ENCODE measurements around the gene BICD1. TPM values are rescaled to one million over a fixed set of nuclear protein-coding genes. Genes with fewer than 3 reads are reported as not detected.

Gene BICD1
- total and polyA plus RNA-seq, 5 donors from 2014 or later, result 8.0 to 23.6 (median 9.4) TPM

DNA sequence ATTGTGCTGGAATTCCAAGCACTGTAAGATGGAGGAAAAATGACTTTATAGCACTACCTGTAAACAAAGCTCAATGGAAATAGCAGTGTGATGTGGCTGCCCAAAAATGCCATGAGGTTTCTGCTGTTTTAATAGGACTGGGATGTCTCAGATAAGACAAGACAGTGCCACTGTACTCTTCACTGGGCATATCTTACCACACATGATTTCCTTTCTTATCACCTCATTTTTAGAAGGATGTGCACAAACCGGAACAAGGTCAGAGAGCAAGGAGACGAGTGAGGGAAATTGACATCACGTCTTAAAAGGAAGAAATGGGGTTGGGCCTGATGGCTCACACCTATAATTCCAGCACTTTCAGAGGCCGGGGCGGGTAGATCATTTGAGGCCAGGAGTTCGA lies 254.3 kb downstream of the BICD1 start:
- DNase-seq (no peak), ATAC-seq (ENCODE audit: low read depth in 2 of 2) (no peak)
- Histone ChIP-seq H3K27ac (ENCODE audit: insufficient read depth, low read length, poor library complexity, severe bottlenecking) (no peak overlapping the region), H3K4me3 (ENCODE audit: low read depth, low read length) (no peak overlapping the region), H3K36me3 (ENCODE audit: control insufficient read depth, insufficient read depth, low read length) (no peaks in the 10 kb centered on the region), H3K9me3 (ENCODE audit: control insufficient read depth in 2 of 2, low read length in 2 of 2) (no peaks in the 10 kb centered on the region), H3K4me1 (ENCODE audit: control insufficient read depth, insufficient read depth, low read length, poor library complexity, severe bottlenecking) (no peaks in the 10 kb centered on the region), H3K27me3 (ENCODE audit: control insufficient read depth, insufficient read depth, low read length) (no peaks in the 10 kb centered on the region)
- Mint-ChIP-seq H3K27me3 (no peaks in the 10 kb centered on the region), H3K27ac (no peak overlapping the region), H3K4me1 (no peaks in the 10 kb centered on the region), H3K4me3 (no peak overlapping the region), H3K9me3 (no peaks in the 10 kb centered on the region), H3K36me3 (peaks cover 6% of the 10 kb centered on the region)

DNA sequence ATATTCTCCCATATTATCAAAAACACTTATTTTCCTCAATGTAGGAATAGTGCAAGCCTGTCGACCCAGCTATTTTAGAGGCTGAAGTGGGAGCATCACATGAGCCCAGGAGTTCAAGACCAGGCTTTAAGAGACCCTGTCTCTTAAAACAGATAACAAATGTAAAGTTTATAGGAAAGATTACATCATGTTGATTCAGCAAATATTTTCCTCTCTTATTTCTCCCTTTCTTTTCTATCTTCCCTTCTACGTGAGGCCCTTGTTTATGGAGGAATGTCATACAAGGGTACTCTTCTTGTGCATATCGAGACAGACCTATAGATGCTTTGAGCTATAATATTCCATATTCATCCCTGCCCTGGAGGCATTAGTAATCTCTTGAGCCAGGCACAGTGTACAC lies 256.2 kb downstream of the BICD1 start:
- Mint-ChIP-seq H3K27me3 (no peaks in the 10 kb centered on the region), H3K36me3 (peaks cover 3% of the 10 kb centered on the region), H3K4me1 (no peaks in the 10 kb centered on the region), H3K9me3 (no peaks in the 10 kb centered on the region), H3K4me3 (no peak overlapping the region), H3K27ac (no peak overlapping the region)
- ATAC-seq (ENCODE audit: low read depth in 2 of 2) (no peak), DNase-seq (no peak)
- H3K4me3 ChIP-seq (ENCODE audit: low read depth, low read length), result no peak overlapping the region
- no peaks in the 10 kb centered on the region for H3K27me3 ChIP-seq (ENCODE audit: control insufficient read depth, insufficient read depth, low read length)
- H3K36me3 ChIP-seq (ENCODE audit: control insufficient read depth, insufficient read depth, low read length), result no peaks in the 10 kb centered on the region
- H3K9me3 ChIP-seq (ENCODE audit: control insufficient read depth in 2 of 2, low read length in 2 of 2), result no peaks in the 10 kb centered on the region
- no peaks in the 10 kb centered on the region for H3K4me1 ChIP-seq (ENCODE audit: control insufficient read depth, insufficient read depth, low read length, poor library complexity, severe bottlenecking)
- H3K27ac ChIP-seq (ENCODE audit: insufficient read depth, low read length, poor library complexity, severe bottlenecking), result no peak overlapping the region

DNA sequence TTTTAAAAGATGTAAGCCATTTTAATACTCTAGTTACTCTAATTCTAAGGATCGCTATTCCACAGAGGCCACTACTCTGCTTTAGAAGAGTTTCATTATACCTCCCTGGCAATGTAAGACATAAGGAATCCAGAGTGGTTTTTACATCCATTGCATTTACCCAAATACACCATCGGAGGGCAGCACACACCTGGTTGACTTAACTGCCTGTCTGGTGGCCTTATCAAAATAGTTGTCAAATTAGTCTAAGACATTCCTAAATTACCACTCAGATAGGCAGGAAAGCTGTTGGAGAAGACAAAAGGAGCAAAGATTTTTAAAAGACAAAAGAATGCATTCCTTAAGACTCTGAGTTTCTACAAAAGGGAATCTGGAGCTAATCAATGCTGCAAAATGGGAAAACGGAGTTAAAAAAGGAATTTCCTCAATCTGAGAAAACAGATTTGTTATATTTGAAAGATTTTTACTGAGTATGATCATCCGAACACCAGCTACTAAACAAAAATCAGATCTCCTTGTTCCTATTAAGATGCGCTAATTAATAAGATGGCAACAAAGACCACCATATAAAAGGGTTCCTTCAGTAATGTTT lies 258.9 kb downstream of the BICD1 start:
- H3K4me3 ChIP-seq (ENCODE audit: low read depth, low read length), result no peak overlapping the region
- Mint-ChIP-seq H3K4me3 (no peak overlapping the region), H3K9me3 (no peaks in the 10 kb centered on the region), H3K36me3 (peaks cover 3% of the 10 kb centered on the region), H3K27me3 (no peaks in the 10 kb centered on the region), H3K27ac (no peak overlapping the region), H3K4me1 (no peaks in the 10 kb centered on the region)
- ATAC-seq (ENCODE audit: low read depth in 2 of 2) (peak in 1 of 2 donors; percentile 63), DNase-seq (peak; percentile 2 to 70 (median 40))
- H3K27me3 ChIP-seq (ENCODE audit: control insufficient read depth, insufficient read depth, low read length), result no peaks in the 10 kb centered on the region
- H3K9me3 ChIP-seq (ENCODE audit: control insufficient read depth in 2 of 2, low read length in 2 of 2), result no peaks in the 10 kb centered on the region
- no peaks in the 10 kb centered on the region for H3K36me3 ChIP-seq (ENCODE audit: control insufficient read depth, insufficient read depth, low read length)
- no peak overlapping the region for H3K27ac ChIP-seq (ENCODE audit: insufficient read depth, low read length, poor library complexity, severe bottlenecking)
- H3K4me1 ChIP-seq (ENCODE audit: control insufficient read depth, insufficient read depth, low read length, poor library complexity, severe bottlenecking), result no peaks in the 10 kb centered on the region

DNA sequence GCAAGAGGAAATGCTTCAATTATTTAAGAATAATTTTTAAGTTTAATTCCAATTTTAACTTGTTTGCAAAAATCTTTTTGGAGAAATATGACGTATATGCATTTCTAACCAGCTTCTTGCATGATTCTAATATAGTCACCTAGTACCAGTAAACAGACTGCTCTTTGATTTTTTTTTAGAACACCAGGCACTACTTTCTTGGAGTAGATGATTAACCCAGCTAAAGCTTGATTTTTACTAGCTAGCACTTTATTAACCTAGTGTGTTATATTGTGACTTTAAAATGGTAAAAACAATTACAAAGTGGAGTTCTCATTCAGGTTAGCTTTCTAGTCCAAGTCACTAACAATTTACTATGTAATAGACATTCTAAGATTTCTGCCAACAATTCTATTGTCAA lies 260.1 kb downstream of the BICD1 start:
- H3K27ac ChIP-seq (ENCODE audit: insufficient read depth, low read length, poor library complexity, severe bottlenecking), result no peak overlapping the region
- H3K27me3 ChIP-seq (ENCODE audit: control insufficient read depth, insufficient read depth, low read length), result no peaks in the 10 kb centered on the region
- Mint-ChIP-seq H3K27me3 (no peaks in the 10 kb centered on the region), H3K4me1 (no peaks in the 10 kb centered on the region), H3K27ac (no peak overlapping the region), H3K36me3 (no peaks in the 10 kb centered on the region), H3K4me3 (no peak overlapping the region), H3K9me3 (no peaks in the 10 kb centered on the region)
- DNase-seq, result no peak
- no peak for ATAC-seq (ENCODE audit: low read depth in 2 of 2)
- H3K9me3 ChIP-seq (ENCODE audit: control insufficient read depth in 2 of 2, low read length in 2 of 2), result no peaks in the 10 kb centered on the region
- no peaks in the 10 kb centered on the region for H3K4me1 ChIP-seq (ENCODE audit: control insufficient read depth, insufficient read depth, low read length, poor library complexity, severe bottlenecking)
- no peaks in the 10 kb centered on the region for H3K36me3 ChIP-seq (ENCODE audit: control insufficient read depth, insufficient read depth, low read length)
- H3K4me3 ChIP-seq (ENCODE audit: low read depth, low read length), result no peak overlapping the region

DNA sequence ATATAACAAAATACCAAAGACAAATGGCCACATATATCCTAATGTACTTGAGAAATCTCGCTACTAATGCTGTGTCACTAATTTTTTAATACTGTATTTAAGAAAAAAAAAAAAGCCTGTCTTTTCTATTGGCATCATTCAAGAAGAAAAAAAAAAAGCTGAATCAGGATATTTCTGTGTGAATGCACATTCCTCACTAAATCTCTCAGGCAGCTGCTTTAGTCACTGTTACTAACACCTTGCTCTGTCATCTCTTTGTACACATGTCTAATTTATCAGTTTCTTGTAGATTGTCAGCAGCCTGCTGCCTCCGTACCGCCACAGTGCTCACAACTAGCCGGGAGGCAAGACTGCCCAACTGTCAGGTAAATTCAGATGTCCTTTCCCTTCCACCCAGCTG lies 260.7 kb downstream of the BICD1 start:
- Mint-ChIP-seq H3K4me1 (no peaks in the 10 kb centered on the region), H3K9me3 (no peaks in the 10 kb centered on the region), H3K4me3 (no peak overlapping the region), H3K36me3 (no peaks in the 10 kb centered on the region), H3K27me3 (no peaks in the 10 kb centered on the region), H3K27ac (no peak overlapping the region)
- no peak for DNase-seq
- no peaks in the 10 kb centered on the region for H3K36me3 ChIP-seq (ENCODE audit: control insufficient read depth, insufficient read depth, low read length)
- no peaks in the 10 kb centered on the region for H3K9me3 ChIP-seq (ENCODE audit: control insufficient read depth in 2 of 2, low read length in 2 of 2)
- H3K27ac ChIP-seq (ENCODE audit: insufficient read depth, low read length, poor library complexity, severe bottlenecking), result no peak overlapping the region
- no peaks in the 10 kb centered on the region for H3K27me3 ChIP-seq (ENCODE audit: control insufficient read depth, insufficient read depth, low read length)
- H3K4me1 ChIP-seq (ENCODE audit: control insufficient read depth, insufficient read depth, low read length, poor library complexity, severe bottlenecking), result no peaks in the 10 kb centered on the region
- no peak for ATAC-seq (ENCODE audit: low read depth in 2 of 2)
- no peak overlapping the region for H3K4me3 ChIP-seq (ENCODE audit: low read depth, low read length)

DNA sequence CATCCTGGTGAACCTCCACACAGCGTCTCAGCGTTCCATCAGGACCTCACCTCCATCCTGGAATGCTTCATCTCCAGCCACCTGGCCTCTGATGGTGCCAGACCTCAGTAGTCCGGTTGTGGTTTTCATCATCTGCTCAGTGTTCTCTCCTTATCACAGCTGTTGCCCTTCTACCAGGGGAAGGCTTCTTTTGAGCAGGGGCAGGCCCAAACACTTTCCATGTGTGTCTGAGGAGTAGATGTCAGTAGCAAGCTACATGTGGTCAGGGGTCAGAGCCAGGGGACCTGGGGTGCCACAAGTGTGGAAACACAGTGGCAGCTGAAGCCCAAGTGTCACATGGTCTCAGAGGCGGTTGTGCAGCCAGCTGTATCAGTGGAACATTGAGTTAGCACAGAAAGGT lies 262.6 kb downstream of the BICD1 start:
- Histone ChIP-seq H3K9me3 (ENCODE audit: control insufficient read depth in 2 of 2, low read length in 2 of 2) (no peaks in the 10 kb centered on the region), H3K27ac (ENCODE audit: insufficient read depth, low read length, poor library complexity, severe bottlenecking) (no peak overlapping the region), H3K36me3 (ENCODE audit: control insufficient read depth, insufficient read depth, low read length) (no peaks in the 10 kb centered on the region), H3K4me3 (ENCODE audit: low read depth, low read length) (no peak overlapping the region), H3K4me1 (ENCODE audit: control insufficient read depth, insufficient read depth, low read length, poor library complexity, severe bottlenecking) (no peaks in the 10 kb centered on the region), H3K27me3 (ENCODE audit: control insufficient read depth, insufficient read depth, low read length) (no peaks in the 10 kb centered on the region)
- Mint-ChIP-seq H3K27ac (no peak overlapping the region), H3K36me3 (no peaks in the 10 kb centered on the region), H3K4me3 (no peak overlapping the region), H3K9me3 (no peaks in the 10 kb centered on the region), H3K27me3 (no peaks in the 10 kb centered on the region), H3K4me1 (no peaks in the 10 kb centered on the region)
- DNase-seq, result no peak
- no peak for ATAC-seq (ENCODE audit: low read depth in 2 of 2)

DNA sequence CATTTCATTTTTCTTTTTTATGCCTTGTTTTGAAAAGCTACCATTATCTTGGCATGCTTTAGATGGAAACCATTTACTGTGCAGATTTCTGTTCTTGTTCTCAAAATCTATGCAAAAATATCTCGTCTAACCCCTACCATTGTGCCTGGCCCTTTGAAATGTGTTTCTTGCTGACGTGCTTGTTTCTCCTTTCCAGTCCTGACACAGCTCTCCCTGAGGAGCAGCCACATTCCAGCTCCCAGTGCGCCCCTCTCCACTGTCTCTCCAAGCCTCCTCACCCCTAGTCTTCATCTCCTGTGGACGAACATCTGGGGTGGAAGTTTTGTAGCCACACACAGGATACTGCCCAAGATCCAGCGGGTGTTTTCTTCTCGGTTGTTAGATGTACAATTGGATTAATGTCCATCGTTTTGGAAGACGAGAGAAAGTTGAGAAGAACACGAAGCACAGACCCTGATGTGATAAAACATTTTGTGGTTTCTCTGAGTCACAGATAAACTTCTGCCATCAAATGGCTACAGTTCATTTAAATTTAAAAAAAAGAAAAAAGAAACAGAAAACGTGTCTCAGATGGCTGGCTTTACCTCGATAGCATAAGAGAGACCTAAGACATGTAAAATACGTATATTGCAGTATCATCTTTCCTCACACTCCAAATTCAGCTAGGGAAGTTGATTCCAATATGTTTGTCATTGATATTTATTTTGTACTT lies 270.9 kb downstream of the BICD1 start:
- H3K4me1 Mint-ChIP-seq, result no peaks in the 10 kb centered on the region
- DNase-seq (no peak), ATAC-seq (ENCODE audit: low read depth in 2 of 2) (no peak)
- Histone ChIP-seq H3K4me1 (ENCODE audit: control insufficient read depth, insufficient read depth, low read length, poor library complexity, severe bottlenecking) (no peaks in the 10 kb centered on the region), H3K36me3 (ENCODE audit: control insufficient read depth, insufficient read depth, low read length) (no peaks in the 10 kb centered on the region), H3K27me3 (ENCODE audit: control insufficient read depth, insufficient read depth, low read length) (peaks cover 4% of the 10 kb centered on the region), H3K27ac (ENCODE audit: insufficient read depth, low read length, poor library complexity, severe bottlenecking) (no peak overlapping the region), H3K9me3 (ENCODE audit: control insufficient read depth in 2 of 2, low read length in 2 of 2) (no peaks in the 10 kb centered on the region), H3K4me3 (ENCODE audit: low read depth, low read length) (no peak overlapping the region)
- no peak overlapping the region for H3K4me3 Mint-ChIP-seq
- no peaks in the 10 kb centered on the region for H3K9me3 Mint-ChIP-seq
- no peak overlapping the region for H3K27ac Mint-ChIP-seq
- peaks cover 4% of the 10 kb centered on the region for H3K27me3 Mint-ChIP-seq
- H3K36me3 Mint-ChIP-seq, result no peaks in the 10 kb centered on the region

DNA sequence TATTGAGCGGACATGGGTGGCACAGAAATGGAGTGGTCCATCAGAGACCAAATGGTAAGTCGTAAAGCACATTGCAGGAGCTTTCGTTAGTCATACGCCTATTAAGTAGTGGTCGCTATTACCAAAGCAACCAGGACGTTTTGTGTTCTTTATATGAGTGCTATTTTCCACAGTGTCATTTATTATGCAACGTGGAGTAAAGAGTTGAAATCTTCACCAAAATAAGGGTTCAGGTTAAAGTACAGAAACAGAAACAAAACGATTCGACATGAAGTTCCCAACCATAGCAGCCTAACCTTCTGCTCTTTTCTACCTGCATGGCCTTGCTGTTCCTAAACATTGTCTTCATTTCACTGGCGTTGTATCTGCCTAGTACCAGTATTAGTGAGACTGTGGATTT lies 272.6 kb downstream of the BICD1 start:
- H3K27ac ChIP-seq (ENCODE audit: insufficient read depth, low read length, poor library complexity, severe bottlenecking), result no peak overlapping the region
- no peaks in the 10 kb centered on the region for H3K36me3 ChIP-seq (ENCODE audit: control insufficient read depth, insufficient read depth, low read length)
- H3K4me3 Mint-ChIP-seq, result no peak overlapping the region
- no peaks in the 10 kb centered on the region for H3K9me3 ChIP-seq (ENCODE audit: control insufficient read depth in 2 of 2, low read length in 2 of 2)
- H3K27me3 Mint-ChIP-seq, result peaks cover 13% of the 10 kb centered on the region
- no peak overlapping the region for H3K4me3 ChIP-seq (ENCODE audit: low read depth, low read length)
- ATAC-seq (ENCODE audit: low read depth in 2 of 2), result no peak
- no peaks in the 10 kb centered on the region for H3K4me1 ChIP-seq (ENCODE audit: control insufficient read depth, insufficient read depth, low read length, poor library complexity, severe bottlenecking)
- H3K36me3 Mint-ChIP-seq, result no peaks in the 10 kb centered on the region
- no peak overlapping the region for H3K27ac Mint-ChIP-seq
- H3K27me3 ChIP-seq (ENCODE audit: control insufficient read depth, insufficient read depth, low read length), result peaks cover 4% of the 10 kb centered on the region
- no peaks in the 10 kb centered on the region for H3K9me3 Mint-ChIP-seq
- H3K4me1 Mint-ChIP-seq, result no peaks in the 10 kb centered on the region
- DNase-seq, result no peak
